ENCODE data around the gene SULT2B1. TPM values are rescaled to one million over a fixed set of nuclear protein-coding genes. Genes with fewer than 3 reads are reported as not detected.

SULT2B1 gene
- total RNA-seq, 2 experiments from 2014 or later: not detected

DNA sequence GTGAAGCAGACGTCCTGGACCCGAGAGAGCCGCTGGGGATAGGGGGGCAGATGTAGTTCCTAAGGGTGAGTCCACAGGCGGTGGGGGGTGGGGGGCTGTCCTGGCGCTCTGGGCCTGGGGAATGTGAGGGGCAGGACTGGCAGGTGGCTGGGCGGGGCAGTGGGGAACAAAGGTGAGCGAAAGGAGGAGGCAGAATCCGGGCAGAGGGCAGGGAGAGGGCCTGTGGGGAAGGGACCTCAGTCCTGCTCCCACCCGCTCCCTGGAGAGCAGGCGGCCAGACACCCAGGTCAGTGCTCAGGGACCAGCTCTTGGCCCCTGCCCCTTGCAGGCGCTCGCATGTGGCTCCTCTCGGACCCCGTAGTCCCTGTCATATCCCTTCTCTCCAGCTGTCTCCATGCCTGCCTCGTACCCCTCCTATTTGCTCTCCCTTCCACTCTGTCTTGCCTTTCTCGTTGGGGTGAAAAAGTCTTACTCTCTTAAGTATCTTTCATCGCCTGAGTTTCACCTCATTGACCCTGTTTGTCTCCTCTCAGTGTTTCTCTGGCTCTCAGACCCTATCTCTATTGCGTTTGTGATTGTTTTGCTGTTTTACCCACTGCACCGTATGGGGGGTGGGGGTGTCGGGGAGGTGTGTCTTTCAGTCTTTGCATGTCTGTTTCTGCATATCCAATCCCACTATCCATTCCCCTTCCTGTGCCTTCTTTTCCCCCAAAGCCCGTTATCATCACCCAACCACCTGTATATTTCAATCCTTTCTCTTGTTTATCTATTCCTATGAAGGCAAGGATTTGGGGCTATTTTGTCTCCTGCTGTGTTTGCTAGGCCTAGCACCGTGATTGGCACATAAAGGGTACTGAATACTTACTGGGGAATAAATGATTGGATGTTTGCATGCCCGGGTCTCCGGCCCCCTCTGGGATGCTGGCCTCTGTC, 73.1 kb downstream of the SULT2B1 start:
- H3K27ac Mint-ChIP-seq: peak overlapping the region; percentile 91
- TF ChIP-seq, protein P1, sequence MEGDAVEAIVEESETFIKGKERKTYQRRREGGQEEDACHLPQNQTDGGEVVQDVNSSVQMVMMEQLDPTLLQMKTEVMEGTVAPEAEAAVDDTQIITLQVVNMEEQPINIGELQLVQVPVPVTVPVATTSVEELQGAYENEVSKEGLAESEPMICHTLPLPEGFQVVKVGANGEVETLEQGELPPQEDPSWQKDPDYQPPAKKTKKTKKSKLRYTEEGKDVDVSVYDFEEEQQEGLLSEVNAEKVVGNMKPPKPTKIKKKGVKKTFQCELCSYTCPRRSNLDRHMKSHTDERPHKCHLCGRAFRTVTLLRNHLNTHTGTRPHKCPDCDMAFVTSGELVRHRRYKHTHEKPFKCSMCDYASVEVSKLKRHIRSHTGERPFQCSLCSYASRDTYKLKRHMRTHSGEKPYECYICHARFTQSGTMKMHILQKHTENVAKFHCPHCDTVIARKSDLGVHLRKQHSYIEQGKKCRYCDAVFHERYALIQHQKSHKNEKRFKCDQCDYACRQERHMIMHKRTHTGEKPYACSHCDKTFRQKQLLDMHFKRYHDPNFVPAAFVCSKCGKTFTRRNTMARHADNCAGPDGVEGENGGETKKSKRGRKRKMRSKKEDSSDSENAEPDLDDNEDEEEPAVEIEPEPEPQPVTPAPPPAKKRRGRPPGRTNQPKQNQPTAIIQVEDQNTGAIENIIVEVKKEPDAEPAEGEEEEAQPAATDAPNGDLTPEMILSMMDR (IDR thresholded peaks at IDR 0.05): no peak
- peak overlapping the region; percentile 73 for H3K4me3 Mint-ChIP-seq
- POLR2A ChIA-PET: interaction anchor here (10.8 kb wide), 1 partner anchor 5 kb away, joined by 154 read pairs; no protein-coding TSS in a partner anchor
- H3K9me3 Mint-ChIP-seq: no peaks in the 10 kb centered on the region
- no peak for DNase-seq
- no peak for ATAC-seq
- CTCF ChIA-PET: no interaction called here
- peaks cover 22% of the 10 kb centered on the region for H3K36me3 Mint-ChIP-seq (ENCODE audit: low read depth)
- peaks cover 41% of the 10 kb centered on the region for H3K4me1 Mint-ChIP-seq (ENCODE audit: low read depth)
- no peaks in the 10 kb centered on the region for H3K27me3 Mint-ChIP-seq
- intact Hi-C loops (cut with micrococcal nuclease): no loop called here

DNA sequence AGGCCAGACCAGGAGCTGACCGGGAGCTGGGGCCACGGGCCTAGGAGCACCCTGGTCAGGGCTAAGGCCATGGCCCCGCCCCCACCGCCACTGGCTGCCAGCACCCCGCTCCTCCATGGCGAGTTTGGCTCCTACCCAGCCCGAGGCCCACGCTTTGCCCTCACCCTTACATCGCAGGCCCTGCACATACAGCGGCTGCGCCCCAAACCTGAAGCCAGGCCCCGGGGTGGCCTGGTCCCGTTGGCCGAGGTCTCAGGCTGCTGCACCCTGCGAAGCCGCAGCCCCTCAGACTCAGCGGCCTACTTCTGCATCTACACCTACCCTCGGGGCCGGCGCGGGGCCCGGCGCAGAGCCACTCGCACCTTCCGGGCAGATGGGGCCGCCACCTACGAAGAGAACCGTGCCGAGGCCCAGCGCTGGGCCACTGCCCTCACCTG, 73.9 kb downstream of the SULT2B1 start:
- TF ChIP-seq, protein P1 (IDR thresholded peaks at IDR 0.05): no peak
- H3K36me3 Mint-ChIP-seq (ENCODE audit: low read depth): peaks cover 20% of the 10 kb centered on the region
- ChIA-PET POLR2A (interaction anchor here (9.6 kb wide), 1 partner anchor 6 kb away, joined by 154 read pairs; the partner anchor contains the start of genes FAM83E, RPL18 and SPHK2), CTCF (no interaction called here)
- intact Hi-C loops (cut with micrococcal nuclease): no loop called here
- ATAC-seq (no peak), DNase-seq (no peak)
- no peak overlapping the region for H3K4me3 Mint-ChIP-seq
- H3K4me1 Mint-ChIP-seq (ENCODE audit: low read depth): peaks cover 41% of the 10 kb centered on the region
- no peak overlapping the region for H3K27ac Mint-ChIP-seq
- H3K27me3 Mint-ChIP-seq: no peaks in the 10 kb centered on the region
- H3K9me3 Mint-ChIP-seq: no peaks in the 10 kb centered on the region

DNA sequence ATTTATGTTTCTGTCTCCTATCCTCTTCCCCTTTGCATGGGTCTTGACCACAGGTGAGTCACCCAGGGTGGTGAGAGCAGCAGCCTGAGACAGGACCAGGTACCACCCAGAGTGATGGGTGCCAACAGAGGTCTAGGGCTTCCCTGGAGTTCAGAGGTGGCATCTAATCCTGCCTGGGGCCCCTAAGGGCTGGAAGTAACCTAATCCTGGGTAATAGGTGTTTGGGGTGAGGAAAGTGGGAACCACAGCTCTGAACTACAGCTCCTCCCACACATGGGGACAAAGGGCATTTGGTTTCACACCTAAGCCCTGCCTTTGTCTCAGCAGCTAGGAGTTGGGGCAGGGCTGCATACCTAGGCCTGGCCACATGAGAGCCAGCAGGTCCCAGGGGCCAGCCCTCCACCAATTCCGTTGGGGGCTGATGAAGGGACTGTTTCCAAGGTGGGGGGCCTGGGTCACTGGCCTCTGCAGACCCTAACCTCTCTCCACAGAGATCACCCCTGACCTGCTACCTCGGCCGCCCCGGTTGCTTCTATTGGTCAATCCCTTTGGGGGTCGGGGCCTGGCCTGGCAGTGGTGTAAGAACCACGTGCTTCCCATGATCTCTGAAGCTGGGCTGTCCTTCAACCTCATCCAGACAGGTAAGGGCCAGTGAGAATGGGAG, 75.4 kb downstream of the SULT2B1 start:
- Mint-ChIP-seq H3K4me1 (ENCODE audit: low read depth) (peaks cover 38% of the 10 kb centered on the region), H3K4me3 (no peak overlapping the region), H3K9me3 (no peaks in the 10 kb centered on the region), H3K27ac (peak overlapping the region; percentile 71), H3K27me3 (no peaks in the 10 kb centered on the region), H3K36me3 (ENCODE audit: low read depth) (peaks cover 13% of the 10 kb centered on the region)
- ChIA-PET CTCF (no interaction called here), POLR2A (interaction anchor here (0.6 to 9.6 kb wide), 3 partner anchors 8 to 14 kb away, joined by 4 to 154 read pairs (median 4); partner anchors contain the start of genes FAM83E, RPL18 and SPHK2)
- ATAC-seq: peak; percentile 43
- DNase-seq: peak; percentile 75
- TF ChIP-seq, protein P1 (IDR thresholded peaks at IDR 0.05): no peak
- intact Hi-C loops (cut with micrococcal nuclease): no loop called here

DNA sequence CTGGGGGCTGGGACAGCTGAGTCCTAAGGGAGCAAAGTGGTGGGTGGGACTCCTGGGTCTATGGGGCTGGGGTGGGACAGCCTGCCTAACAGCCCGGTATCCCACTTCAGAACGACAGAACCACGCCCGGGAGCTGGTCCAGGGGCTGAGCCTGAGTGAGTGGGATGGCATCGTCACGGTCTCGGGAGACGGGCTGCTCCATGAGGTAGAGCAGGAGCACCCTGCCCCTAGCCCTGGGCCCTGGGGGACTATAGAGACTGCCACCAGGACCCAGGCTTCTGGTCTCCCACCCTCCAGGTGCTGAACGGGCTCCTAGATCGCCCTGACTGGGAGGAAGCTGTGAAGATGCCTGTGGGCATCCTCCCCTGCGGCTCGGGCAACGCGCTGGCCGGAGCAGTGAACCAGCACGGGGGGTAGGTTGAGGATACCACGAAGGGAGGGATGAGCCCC, 75.9 kb downstream of the SULT2B1 start:
- POLR2A ChIA-PET: interaction anchor here (1.5 to 9.6 kb wide), 2 partner anchors 8 to 15 kb away, joined by 4 to 154 read pairs; partner anchors contain the start of genes FAM83E, RPL18 and SPHK2
- DNase-seq (no peak), ATAC-seq (no peak)
- H3K27me3 Mint-ChIP-seq: no peaks in the 10 kb centered on the region
- H3K27ac Mint-ChIP-seq: peak overlapping the region; percentile 71
- CTCF ChIA-PET: no interaction called here
- intact Hi-C loops (cut with micrococcal nuclease): no loop called here
- H3K9me3 Mint-ChIP-seq: no peaks in the 10 kb centered on the region
- H3K4me3 Mint-ChIP-seq: no peak overlapping the region
- H3K4me1 Mint-ChIP-seq (ENCODE audit: low read depth): peaks cover 41% of the 10 kb centered on the region
- TF ChIP-seq, protein P1 (IDR thresholded peaks at IDR 0.05): no peak
- H3K36me3 Mint-ChIP-seq (ENCODE audit: low read depth): peaks cover 11% of the 10 kb centered on the region

Measured in activated CD8-positive, alpha-beta T cell treated with anti-CD3 and anti-CD28 coated beads for 36 hours (primary cell).